ENCODE data around the gene HDAC2.
"Not testable (repeated sequence)": the region's sequence is repeated elsewhere in the genome, so short reads cannot be mapped to it uniquely, and the experiment has no call there.

DNA sequence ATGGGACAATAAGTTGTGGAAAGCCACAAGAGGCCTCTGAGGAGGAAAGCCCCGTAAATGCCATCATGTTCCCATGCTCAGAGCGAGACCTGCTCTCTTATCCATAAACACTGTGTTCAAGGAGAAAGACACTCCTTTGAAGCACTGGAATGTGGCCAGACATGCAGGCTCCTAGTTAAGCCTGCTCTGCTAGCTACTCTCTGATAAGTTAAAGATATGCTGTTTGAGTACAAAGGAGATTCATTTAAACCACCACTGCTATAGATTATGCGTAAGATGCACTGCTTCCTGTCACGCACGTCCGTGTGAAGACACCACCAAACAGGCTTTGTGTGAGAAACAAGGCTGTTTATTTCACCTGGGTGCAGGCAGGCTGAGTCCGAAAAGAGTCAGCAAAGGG is 40.5 kb upstream of the HDAC2 start:
- TF ChIP-seq, protein P1, sequence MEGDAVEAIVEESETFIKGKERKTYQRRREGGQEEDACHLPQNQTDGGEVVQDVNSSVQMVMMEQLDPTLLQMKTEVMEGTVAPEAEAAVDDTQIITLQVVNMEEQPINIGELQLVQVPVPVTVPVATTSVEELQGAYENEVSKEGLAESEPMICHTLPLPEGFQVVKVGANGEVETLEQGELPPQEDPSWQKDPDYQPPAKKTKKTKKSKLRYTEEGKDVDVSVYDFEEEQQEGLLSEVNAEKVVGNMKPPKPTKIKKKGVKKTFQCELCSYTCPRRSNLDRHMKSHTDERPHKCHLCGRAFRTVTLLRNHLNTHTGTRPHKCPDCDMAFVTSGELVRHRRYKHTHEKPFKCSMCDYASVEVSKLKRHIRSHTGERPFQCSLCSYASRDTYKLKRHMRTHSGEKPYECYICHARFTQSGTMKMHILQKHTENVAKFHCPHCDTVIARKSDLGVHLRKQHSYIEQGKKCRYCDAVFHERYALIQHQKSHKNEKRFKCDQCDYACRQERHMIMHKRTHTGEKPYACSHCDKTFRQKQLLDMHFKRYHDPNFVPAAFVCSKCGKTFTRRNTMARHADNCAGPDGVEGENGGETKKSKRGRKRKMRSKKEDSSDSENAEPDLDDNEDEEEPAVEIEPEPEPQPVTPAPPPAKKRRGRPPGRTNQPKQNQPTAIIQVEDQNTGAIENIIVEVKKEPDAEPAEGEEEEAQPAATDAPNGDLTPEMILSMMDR (IDR thresholded peaks at IDR 0.05) = not testable (repeated sequence)
- TF ChIP-seq POLR2A (IDR thresholded peaks at IDR 0.05) = not testable (repeated sequence)
